ENCODE results near the gene ARFGAP2. TPM values are rescaled to one million over a fixed set of nuclear protein-coding genes. Genes with fewer than 3 reads are reported as not detected.
A peak's percentile ranks its signal among the peaks of the same experiment; 100 is the strongest.
"Not testable (repeated sequence)": the region's sequence is repeated elsewhere in the genome, so short reads cannot be mapped to it uniquely, and the experiment has no call there.

ARFGAP2 gene
- total RNA-seq, 4 donors from 2014 or later: 144 to 225 (median 163) TPM

DNA sequence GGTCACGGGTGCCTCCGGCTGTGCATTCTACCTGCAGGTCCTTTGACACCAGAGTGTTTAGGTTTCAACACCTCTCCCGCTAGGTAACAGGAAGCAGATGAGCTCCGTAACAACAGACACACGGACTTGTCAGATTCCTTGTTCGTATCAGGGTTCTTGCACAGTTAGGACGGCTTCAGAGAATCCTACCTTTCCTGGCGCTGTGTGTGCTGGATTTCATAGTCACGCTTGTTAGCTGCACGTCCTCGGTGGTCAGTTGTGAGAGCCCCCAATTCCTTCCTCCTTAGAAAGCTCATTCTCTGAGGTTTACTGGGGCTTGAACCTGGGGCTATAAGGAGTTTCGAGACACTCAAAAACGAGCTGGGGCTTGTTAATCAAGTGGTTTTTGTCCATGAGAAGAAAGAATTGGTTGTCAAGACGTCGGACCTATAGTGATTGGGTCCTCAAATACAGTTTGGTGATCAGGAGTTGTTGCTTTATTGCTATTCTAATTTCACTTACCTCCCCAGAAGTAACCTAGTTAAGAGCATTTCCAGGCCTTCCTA is 38.8 kb upstream of the ARFGAP2 start:
- no peak for DNase-seq
- peak in 1 of 2 donors; percentile 2 for TF ChIP-seq POLR2A (IDR thresholded peaks at IDR 0.05)
- TF ChIP-seq, protein P1, sequence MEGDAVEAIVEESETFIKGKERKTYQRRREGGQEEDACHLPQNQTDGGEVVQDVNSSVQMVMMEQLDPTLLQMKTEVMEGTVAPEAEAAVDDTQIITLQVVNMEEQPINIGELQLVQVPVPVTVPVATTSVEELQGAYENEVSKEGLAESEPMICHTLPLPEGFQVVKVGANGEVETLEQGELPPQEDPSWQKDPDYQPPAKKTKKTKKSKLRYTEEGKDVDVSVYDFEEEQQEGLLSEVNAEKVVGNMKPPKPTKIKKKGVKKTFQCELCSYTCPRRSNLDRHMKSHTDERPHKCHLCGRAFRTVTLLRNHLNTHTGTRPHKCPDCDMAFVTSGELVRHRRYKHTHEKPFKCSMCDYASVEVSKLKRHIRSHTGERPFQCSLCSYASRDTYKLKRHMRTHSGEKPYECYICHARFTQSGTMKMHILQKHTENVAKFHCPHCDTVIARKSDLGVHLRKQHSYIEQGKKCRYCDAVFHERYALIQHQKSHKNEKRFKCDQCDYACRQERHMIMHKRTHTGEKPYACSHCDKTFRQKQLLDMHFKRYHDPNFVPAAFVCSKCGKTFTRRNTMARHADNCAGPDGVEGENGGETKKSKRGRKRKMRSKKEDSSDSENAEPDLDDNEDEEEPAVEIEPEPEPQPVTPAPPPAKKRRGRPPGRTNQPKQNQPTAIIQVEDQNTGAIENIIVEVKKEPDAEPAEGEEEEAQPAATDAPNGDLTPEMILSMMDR (IDR thresholded peaks at IDR 0.05): no peak
- Histone ChIP-seq H3K27me3 (no peaks in the 10 kb centered on the region), H3K36me3 (peaks cover 0 to 11% (median 0%) of the 10 kb centered on the region in 3 donors), H3K27ac (peak overlapping the region; percentile 81 to 90 (median 86)), H3K9me3 (no peaks in the 10 kb centered on the region), H3K4me1 (peaks cover 0 to 25% (median 7%) of the 10 kb centered on the region in 4 donors), H3K4me3 (peak overlapping the region; percentile 50 to 73 (median 56))

DNA sequence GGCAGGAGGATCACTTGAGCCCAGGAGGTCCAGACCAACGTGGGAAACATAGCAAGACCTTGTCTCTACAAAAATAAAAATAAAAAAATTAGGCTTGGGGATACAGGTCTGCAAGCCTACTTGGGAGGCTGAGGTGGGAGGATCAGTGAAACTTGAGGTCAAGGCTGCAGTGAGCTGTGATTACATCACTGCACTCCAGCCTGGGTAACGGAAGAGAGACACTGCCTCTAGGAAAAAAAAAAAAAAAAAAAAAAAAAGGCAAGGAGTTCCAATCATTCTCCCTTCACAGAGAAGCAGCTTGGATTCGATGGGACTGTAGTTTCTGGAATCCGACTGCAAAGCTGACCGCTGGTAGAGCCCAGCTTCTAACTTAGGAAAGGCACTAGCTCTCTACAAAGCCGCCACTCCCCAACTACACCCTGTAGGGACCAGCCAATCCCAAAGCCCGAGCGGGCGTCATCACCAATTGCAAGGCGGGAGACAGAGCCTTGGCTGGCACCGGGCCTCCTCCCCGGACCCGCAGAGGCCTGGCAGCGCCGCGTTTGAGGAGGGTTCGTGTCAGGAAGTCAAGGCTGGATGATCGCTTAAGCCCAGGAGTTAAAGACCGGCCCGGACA is 37.4 kb upstream of the ARFGAP2 start:
- TF ChIP-seq POLR2A (IDR thresholded peaks at IDR 0.05): peak; percentile 70 to 75
- TF ChIP-seq, protein P1 (IDR thresholded peaks at IDR 0.05): no peak
- Histone ChIP-seq H3K9me3 (no peaks in the 10 kb centered on the region), H3K4me3 (peak overlapping the region; percentile 50 to 73 (median 56)), H3K27ac (peak overlapping the region; percentile 81 to 90 (median 86)), H3K27me3 (no peaks in the 10 kb centered on the region), H3K4me1 (peaks cover 0 to 24% (median 7%) of the 10 kb centered on the region in 4 donors), H3K36me3 (peaks cover 0 to 3% (median 0%) of the 10 kb centered on the region in 3 donors)
- DNase-seq: peak; percentile 89 to 96 (median 92)

DNA sequence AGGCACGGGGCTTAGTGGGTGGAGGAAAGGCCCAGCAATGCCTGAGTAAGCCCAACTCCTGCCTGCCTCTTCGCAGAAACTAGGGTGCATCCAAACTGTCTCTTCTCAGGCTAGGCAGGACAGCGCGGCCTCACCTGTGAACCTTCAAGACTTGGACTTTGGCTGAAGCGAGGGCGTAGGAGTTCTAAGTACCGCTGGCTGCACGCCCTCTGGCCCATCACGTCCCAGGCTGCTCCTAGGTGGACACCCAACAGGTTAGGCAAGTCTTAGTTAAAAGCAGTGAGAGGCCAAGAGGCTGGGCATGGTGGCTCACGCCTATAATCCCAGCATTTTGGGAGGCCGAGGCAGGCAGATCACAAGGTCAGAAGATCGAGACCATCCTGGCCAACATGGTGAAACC is 36.3 kb upstream of the ARFGAP2 start:
- Histone ChIP-seq H3K36me3 (no peaks in the 10 kb centered on the region), H3K4me3 (no peak overlapping the region), H3K4me1 (peaks cover 0 to 24% (median 7%) of the 10 kb centered on the region in 4 donors), H3K27ac (peak overlapping the region in 1 of 4 donors; percentile 32), H3K27me3 (no peaks in the 10 kb centered on the region), H3K9me3 (no peaks in the 10 kb centered on the region)
- peak in 2 of 3 donors; percentile 66 to 70 for DNase-seq
- TF ChIP-seq POLR2A (IDR thresholded peaks at IDR 0.05): no peak
- TF ChIP-seq, protein P1 (IDR thresholded peaks at IDR 0.05): no peak

DNA sequence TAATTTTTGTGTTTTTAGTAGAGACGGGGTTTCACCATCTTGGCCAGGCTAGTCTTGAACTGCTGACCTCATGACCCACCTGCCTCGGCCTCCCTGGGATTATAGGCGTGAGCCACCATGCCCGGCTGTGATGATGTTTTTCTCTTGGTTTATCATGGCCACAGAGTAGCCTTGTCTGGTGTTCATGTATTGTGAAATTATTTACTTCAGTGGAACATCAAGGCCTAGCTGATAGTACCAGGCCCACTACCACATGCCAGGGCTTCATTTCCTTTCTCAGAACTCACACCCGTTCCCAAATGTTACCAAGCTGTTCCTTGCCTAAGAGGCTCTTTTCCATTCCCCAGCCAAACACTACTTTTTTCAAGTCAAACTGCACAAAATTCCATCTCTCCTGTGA is 31.9 kb upstream of the ARFGAP2 start:
- H3K27me3 ChIP-seq: no peaks in the 10 kb centered on the region
- DNase-seq: no peak
- H3K4me1 ChIP-seq: no peaks in the 10 kb centered on the region
- H3K9me3 ChIP-seq: no peaks in the 10 kb centered on the region
- H3K27ac ChIP-seq: no peak overlapping the region
- no peak for TF ChIP-seq POLR2A (IDR thresholded peaks at IDR 0.05)
- TF ChIP-seq, protein P1 (IDR thresholded peaks at IDR 0.05): no peak
- H3K4me3 ChIP-seq: no peak overlapping the region
- no peaks in the 10 kb centered on the region for H3K36me3 ChIP-seq

DNA sequence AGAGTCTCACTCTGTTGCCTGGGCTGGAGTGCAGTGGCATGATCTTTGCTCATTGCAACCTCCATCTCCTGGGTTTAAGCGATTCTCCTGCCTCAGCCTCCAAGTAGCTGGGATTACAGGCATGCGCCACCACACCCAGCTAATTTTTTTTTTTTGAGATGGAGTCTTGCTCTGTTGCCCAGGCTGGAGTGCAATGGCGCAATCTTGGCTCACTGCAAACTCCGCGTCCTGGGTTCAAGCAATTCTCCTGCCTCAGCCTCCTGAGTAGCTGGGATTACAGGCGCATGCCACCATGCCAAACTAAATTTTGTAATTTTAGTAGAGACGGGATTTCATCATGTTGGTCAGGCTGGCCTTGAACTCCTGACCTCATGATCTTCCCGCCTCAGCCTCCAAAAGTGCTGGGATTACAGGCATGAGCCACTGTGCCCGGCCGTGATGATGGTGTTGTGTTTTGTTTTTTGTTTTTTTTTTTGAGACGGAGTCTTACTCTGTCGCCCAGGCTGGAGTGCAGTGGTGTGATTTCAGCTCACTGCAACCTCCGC is 31.4 kb upstream of the ARFGAP2 start:
- H3K9me3 ChIP-seq, H3K27me3 ChIP-seq, H3K36me3 ChIP-seq, DNase-seq, H3K27ac ChIP-seq, H3K4me1 ChIP-seq, H3K4me3 ChIP-seq: not testable (repeated sequence)

DNA sequence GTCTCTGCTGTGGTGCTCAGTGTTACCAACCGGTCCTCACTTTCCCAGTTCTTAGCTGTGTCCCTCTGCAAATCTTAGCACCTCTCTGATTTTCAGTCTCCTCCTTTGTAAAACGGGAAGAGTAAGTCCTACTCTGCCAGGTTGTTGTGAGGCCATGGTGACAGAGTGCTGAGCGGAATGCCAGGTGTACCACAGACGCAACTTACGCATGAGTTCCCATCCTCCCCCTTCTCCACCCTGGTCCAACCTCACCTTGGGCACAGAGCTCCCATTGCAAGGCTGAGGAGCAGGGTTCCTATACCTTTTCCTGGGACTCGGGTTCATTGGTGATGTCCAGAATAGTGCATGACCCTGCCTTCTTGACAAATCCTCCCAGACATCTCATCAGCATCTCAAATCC is 30.8 kb upstream of the ARFGAP2 start:
- no peak overlapping the region for H3K4me3 ChIP-seq
- TF ChIP-seq POLR2A (IDR thresholded peaks at IDR 0.05): no peak
- TF ChIP-seq, protein P1 (IDR thresholded peaks at IDR 0.05): no peak
- no peak for DNase-seq
- no peaks in the 10 kb centered on the region for H3K27me3 ChIP-seq
- H3K27ac ChIP-seq: no peak overlapping the region
- H3K4me1 ChIP-seq: no peaks in the 10 kb centered on the region
- H3K9me3 ChIP-seq: no peaks in the 10 kb centered on the region
- no peaks in the 10 kb centered on the region for H3K36me3 ChIP-seq

DNA sequence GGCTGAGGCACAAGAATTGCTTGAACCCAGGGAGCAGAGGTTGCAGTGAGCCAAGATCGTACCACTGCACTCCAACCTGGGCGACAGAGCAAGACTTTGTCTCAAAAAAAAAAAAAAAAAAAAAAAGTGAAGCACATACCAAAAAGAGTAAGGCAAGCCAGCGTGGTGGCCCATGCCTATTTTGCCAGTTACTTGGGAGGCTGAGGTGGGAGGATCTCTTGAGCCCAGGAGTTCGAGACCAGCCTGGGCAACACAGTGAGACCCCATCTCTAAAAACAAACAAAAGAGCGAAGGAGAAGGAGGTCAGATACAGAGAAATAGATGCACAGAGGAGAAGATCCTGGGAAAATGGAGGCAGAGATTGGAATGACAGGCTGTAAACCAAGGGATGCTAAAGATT is 29.9 kb upstream of the ARFGAP2 start:
- H3K9me3 ChIP-seq, H3K4me1 ChIP-seq, H3K36me3 ChIP-seq, H3K4me3 ChIP-seq, H3K27ac ChIP-seq, H3K27me3 ChIP-seq, DNase-seq: not testable (repeated sequence)
